CD4-positive, alpha-beta T cell (primary cell): ENCODE measurements around the gene PCSK2. TPM values are rescaled to one million over a fixed set of nuclear protein-coding genes. Genes with fewer than 3 reads are reported as not detected.

Experiments used
- ATAC-seq: fragments of 200-7000 bp; cut with Tn5 transposase; one replicate; pipeline ENCODE4 v1.10.0; 2022; ENCODE audit warnings: mild to moderate bottlenecking; ENCODE audit not compliant: poor library complexity
- CTCF ChIA-PET: fragments of 350-600 bp; sonication (Branson Sonifier 250); formaldehyde crosslinking; loops from one replicate; lab custom pipeline; 2021; ENCODE audit warnings: antibody characterized with exemption, inconsistent platforms; lab: Charles Lee
- POLR2A ChIA-PET: fragments of 350-600 bp; sonication (Branson Sonifier 250); formaldehyde crosslinking; loops from one replicate; lab custom pipeline; 2021; ENCODE audit warnings: antibody characterized with exemption, inconsistent platforms; lab: Charles Lee
- DNase-seq, 14 experiments: peaks; one replicate each; pipeline ENCODE4 v3.0.0-alpha.2; 2013 to 2020; ENCODE audit warnings: mixed read lengths in 2 of 14
- H3K27ac ChIP-seq, 2 donors: one replicate each; pipeline versions ENCODE4 v1.5.1 to v1.7.0; 2013; ENCODE audit warnings: low read length in 2 of 2, low read depth in 1 of 2, mild to moderate bottlenecking in 1 of 2
- H3K27me3 ChIP-seq, 2 experiments: 1 replicate in 1 of 2; 2 replicates in 1 of 2; pipeline versions ENCODE4 v1.6.1 to v1.7.0; 2013; ENCODE audit warnings: low read length in 2 of 2, control low read depth in 1 of 2, mild to moderate bottlenecking in 1 of 2, moderate library complexity in 1 of 2; ENCODE audit not compliant: insufficient read depth in 2 of 2, control insufficient read depth in 1 of 2
- H3K36me3 ChIP-seq: one replicate; pipeline ENCODE4 v1.6.1; 2013; ENCODE audit warnings: low read length, control low read depth; ENCODE audit not compliant: insufficient read depth
- H3K4me1 ChIP-seq: one replicate; pipeline ENCODE4 v1.6.1; 2013; ENCODE audit warnings: low read length, control low read depth; ENCODE audit not compliant: insufficient read depth
- H3K4me3 ChIP-seq: one replicate; pipeline ENCODE4 v1.5.1; 2013; ENCODE audit warnings: mild to moderate bottlenecking, low read length, moderate library complexity
- H3K9me3 ChIP-seq, 2 experiments: 1 replicate in 1 of 2; 2 replicates in 1 of 2; pipeline versions ENCODE4 v1.6.1 to v1.7.0; 2013; ENCODE audit warnings: low read length in 2 of 2, mild to moderate bottlenecking in 2 of 2, control low read depth in 1 of 2, moderate library complexity in 1 of 2; ENCODE audit not compliant: control insufficient read depth in 1 of 2, insufficient read depth in 1 of 2
- H3K27ac Mint-ChIP-seq: one replicate; pipeline ENCODE4 v1.8.0; 2020; ENCODE audit warnings: mixed read lengths
- H3K27me3 Mint-ChIP-seq: one replicate; pipeline ENCODE4 v1.8.0; 2021; ENCODE audit warnings: mixed read lengths
- H3K36me3 Mint-ChIP-seq: one replicate; pipeline ENCODE4 v1.8.0; 2021; ENCODE audit warnings: low read depth, mixed read lengths
- H3K4me1 Mint-ChIP-seq: one replicate; pipeline ENCODE4 v1.8.0; 2021; ENCODE audit warnings: low read depth, mixed read lengths
- H3K4me3 Mint-ChIP-seq: one replicate; pipeline ENCODE4 v1.8.0; 2020; ENCODE audit warnings: mild to moderate bottlenecking, mixed read lengths
- H3K9me3 Mint-ChIP-seq: one replicate; pipeline ENCODE4 v1.8.0; 2020; ENCODE audit warnings: mixed read lengths
- CTCF ChIP-seq: fragments of 200-600 bp; IDR thresholded peaks from one replicate; pipeline ENCODE4 v1.8.0; 2022; ENCODE audit warnings: antibody characterized with exemption, mild to moderate bottlenecking
- intact Hi-C, 2 experiments: fragments of 100-400 bp; cut with DNase I in 1 of 2; cut with micrococcal nuclease in 1 of 2; formaldehyde crosslinking; loops; one replicate each; pipeline versions ENCODE4 v1.15.1 to v1.9.0; 2023 to 2025; cut with DNase I, micrococcal nuclease
- total RNA-seq, 174 experiments: library from RNA in 2 of 174; stranded (reverse) in 2 of 174; gene quantifications; one replicate each; pipeline ENCODE4 v1.2.3 and lab custom pipeline; 2021 to 2026

PCSK2 gene
- total RNA-seq, 2 experiments from 2014 or later, result not detected

GRCh38 chr20:17437251-17437650 lies 210.4 kb downstream of the PCSK2 start:
- TF ChIP-seq CTCF, result no peak
- ATAC-seq, result no peak
- Mint-ChIP-seq H3K27ac (no peak overlapping the region), H3K27me3 (peaks cover 32% of the 10 kb centered on the region), H3K9me3 (peaks cover 2% of the 10 kb centered on the region), H3K4me3 (no peak overlapping the region), H3K4me1 (no peaks in the 10 kb centered on the region), H3K36me3 (no peaks in the 10 kb centered on the region)
- no peak for DNase-seq
- peaks cover 0 to 3% of the 10 kb centered on the region in 2 experiments for H3K9me3 ChIP-seq
- H3K27me3 ChIP-seq, result peaks cover 6 to 7% of the 10 kb centered on the region in 2 experiments
- ChIA-PET CTCF (no interaction called here), POLR2A (no interaction called here)
- H3K27ac ChIP-seq, result no peak overlapping the region
- intact Hi-C loops, result no loop called here
- no peak overlapping the region for H3K4me3 ChIP-seq
- no peaks in the 10 kb centered on the region for H3K4me1 ChIP-seq
- H3K36me3 ChIP-seq, result no peaks in the 10 kb centered on the region

- Histone ChIP-seq H3K27me3 (peaks cover 6 to 8% of the 10 kb centered on the region in 2 experiments), H3K36me3 (no peaks in the 10 kb centered on the region), H3K27ac (no peak overlapping the region), H3K4me3 (no peak overlapping the region), H3K9me3 (peaks cover 0 to 3% of the 10 kb centered on the region in 2 experiments), H3K4me1 (no peaks in the 10 kb centered on the region)
- peaks cover 39% of the 10 kb centered on the region for H3K27me3 Mint-ChIP-seq
- no peaks in the 10 kb centered on the region for H3K36me3 Mint-ChIP-seq
- intact Hi-C loops, result no loop called here
- CTCF ChIA-PET, result no interaction called here
- POLR2A ChIA-PET, result no interaction called here
- no peaks in the 10 kb centered on the region for H3K4me1 Mint-ChIP-seq
- H3K9me3 Mint-ChIP-seq, result peaks cover 2% of the 10 kb centered on the region
- DNase-seq (no peak), ATAC-seq (no peak)
- no peak for TF ChIP-seq CTCF
- H3K4me3 Mint-ChIP-seq, result no peak overlapping the region
- H3K27ac Mint-ChIP-seq, result no peak overlapping the region
Measured at GRCh38 chr20:17438436-17439039, 211.7 kb downstream of the PCSK2 start.

GRCh38 chr20:17439616-17440296 lies 212.9 kb downstream of the PCSK2 start:
- ChIA-PET CTCF (no interaction called here), POLR2A (no interaction called here)
- no peak for DNase-seq
- H3K4me3 Mint-ChIP-seq, result no peak overlapping the region
- Histone ChIP-seq H3K4me3 (no peak overlapping the region), H3K27ac (no peak overlapping the region), H3K4me1 (no peaks in the 10 kb centered on the region), H3K9me3 (peaks cover 0 to 3% of the 10 kb centered on the region in 2 experiments), H3K27me3 (peaks cover 6 to 14% of the 10 kb centered on the region in 2 experiments), H3K36me3 (no peaks in the 10 kb centered on the region)
- ATAC-seq, result no peak
- H3K4me1 Mint-ChIP-seq, result no peaks in the 10 kb centered on the region
- no peak for TF ChIP-seq CTCF
- intact Hi-C loops, result no loop called here
- H3K9me3 Mint-ChIP-seq, result peaks cover 2% of the 10 kb centered on the region
- peaks cover 48% of the 10 kb centered on the region for H3K27me3 Mint-ChIP-seq
- H3K36me3 Mint-ChIP-seq, result no peaks in the 10 kb centered on the region
- no peak overlapping the region for H3K27ac Mint-ChIP-seq
